ENCODE results near the gene PEX5. TPM values are rescaled to one million over a fixed set of nuclear protein-coding genes. Genes with fewer than 3 reads are reported as not detected.

Gene PEX5
- total and polyA plus RNA-seq, 8 donors: 15.7 to 49.0 (median 23.3) TPM

DNA sequence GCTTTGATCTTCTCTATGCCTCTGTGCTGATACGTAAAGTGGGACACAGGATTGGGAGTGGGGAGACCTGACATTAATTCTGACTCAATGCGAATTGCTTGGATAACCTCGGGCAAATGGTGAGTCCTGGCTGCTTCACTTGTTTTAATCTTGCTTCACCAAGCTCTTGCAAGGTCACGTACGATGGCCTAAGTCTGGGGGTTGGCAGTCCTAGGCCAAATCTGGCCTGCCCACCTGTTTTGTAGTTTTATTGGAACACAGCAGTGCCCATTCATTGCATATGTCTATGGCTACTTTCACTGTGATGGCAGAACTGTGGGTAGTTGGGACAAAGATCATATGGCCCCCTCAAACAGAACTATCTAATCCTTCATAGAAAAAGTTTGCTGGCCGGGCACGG, 45.9 kb upstream of the PEX5 start:
- Histone ChIP-seq H3K9me3 (no peaks in the 10 kb centered on the region), H3K27ac (no peak overlapping the region), H3K27me3 (no peaks in the 10 kb centered on the region), H3K4me1 (no peaks in the 10 kb centered on the region), H3K36me3 (peaks cover 0 to 78% (median 55%) of the 10 kb centered on the region in 4 donors), H3K4me3 (no peak overlapping the region)
- DNase-seq: no peak
- intact Hi-C loops (cut with DNase I; ENCODE audit: low total_unique reads): no loop called here
- WGBS, 5 donors: 88 to 96% (median 94%) methylated on average over 6 to 7 of the region's 7 CpGs
- TF ChIP-seq EP300 (IDR thresholded peaks at IDR 0.05): no peak
- TF ChIP-seq POLR2AphosphoS5 (IDR thresholded peaks at IDR 0.05): no peak
- TF ChIP-seq POLR2A (IDR thresholded peaks at IDR 0.05): no peak
- TF ChIP-seq, protein P1, sequence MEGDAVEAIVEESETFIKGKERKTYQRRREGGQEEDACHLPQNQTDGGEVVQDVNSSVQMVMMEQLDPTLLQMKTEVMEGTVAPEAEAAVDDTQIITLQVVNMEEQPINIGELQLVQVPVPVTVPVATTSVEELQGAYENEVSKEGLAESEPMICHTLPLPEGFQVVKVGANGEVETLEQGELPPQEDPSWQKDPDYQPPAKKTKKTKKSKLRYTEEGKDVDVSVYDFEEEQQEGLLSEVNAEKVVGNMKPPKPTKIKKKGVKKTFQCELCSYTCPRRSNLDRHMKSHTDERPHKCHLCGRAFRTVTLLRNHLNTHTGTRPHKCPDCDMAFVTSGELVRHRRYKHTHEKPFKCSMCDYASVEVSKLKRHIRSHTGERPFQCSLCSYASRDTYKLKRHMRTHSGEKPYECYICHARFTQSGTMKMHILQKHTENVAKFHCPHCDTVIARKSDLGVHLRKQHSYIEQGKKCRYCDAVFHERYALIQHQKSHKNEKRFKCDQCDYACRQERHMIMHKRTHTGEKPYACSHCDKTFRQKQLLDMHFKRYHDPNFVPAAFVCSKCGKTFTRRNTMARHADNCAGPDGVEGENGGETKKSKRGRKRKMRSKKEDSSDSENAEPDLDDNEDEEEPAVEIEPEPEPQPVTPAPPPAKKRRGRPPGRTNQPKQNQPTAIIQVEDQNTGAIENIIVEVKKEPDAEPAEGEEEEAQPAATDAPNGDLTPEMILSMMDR (IDR thresholded peaks at IDR 0.05): no peak

DNA sequence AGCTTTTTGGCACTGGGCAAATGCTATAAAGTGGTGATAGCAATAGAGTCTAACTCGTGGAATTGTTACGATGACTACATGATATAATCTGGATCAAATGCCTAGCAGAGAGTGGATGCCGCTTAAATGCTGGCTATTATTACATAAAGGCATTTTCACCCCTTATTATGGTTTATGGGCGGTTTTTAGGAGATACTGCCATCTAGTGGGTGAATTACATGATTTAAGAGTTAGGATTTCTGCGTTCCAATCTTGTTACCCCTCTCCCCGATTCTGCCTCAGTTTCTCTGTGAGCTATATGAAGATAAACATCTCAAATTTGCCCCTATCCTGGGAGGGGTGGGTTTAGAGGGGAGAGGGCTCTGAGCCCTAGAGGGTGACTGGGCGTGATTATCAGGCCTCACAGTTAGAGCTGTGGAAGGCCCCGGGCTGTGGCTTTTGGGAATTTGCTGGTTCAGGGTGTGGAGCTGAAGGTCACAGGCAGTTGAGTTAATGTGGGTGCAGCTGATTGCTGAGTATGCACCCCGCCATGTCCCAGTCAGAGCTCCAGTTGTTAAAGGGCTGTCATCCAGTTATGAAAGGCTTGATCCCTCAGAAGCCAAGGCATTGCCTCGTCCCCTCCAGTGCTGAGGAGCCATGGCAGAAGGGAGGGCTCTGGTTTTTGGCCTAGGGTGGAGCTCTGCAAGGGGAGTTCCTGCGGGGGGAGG, 44.9 kb upstream of the PEX5 start:
- Histone ChIP-seq H3K4me1 (no peaks in the 10 kb centered on the region), H3K27me3 (no peaks in the 10 kb centered on the region), H3K9me3 (no peaks in the 10 kb centered on the region), H3K27ac (no peak overlapping the region), H3K4me3 (no peak overlapping the region), H3K36me3 (peaks cover 0 to 80% (median 58%) of the 10 kb centered on the region in 4 donors)
- peak in 1 of 2 donors; percentile 52 for DNase-seq
- WGBS, 5 donors: 43 to 50% (median 43%) methylated on average over 11 of the region's 11 CpGs
- intact Hi-C loops (cut with DNase I; ENCODE audit: low total_unique reads): no loop called here
- TF ChIP-seq EP300 (IDR thresholded peaks at IDR 0.05) (no peak), POLR2AphosphoS5 (IDR thresholded peaks at IDR 0.05) (no peak), POLR2A (IDR thresholded peaks at IDR 0.05) (no peak)
- TF ChIP-seq, protein P1 (IDR thresholded peaks at IDR 0.05): peak in 3 of 7 experiments; percentile 9 to 35 (median 24)

DNA sequence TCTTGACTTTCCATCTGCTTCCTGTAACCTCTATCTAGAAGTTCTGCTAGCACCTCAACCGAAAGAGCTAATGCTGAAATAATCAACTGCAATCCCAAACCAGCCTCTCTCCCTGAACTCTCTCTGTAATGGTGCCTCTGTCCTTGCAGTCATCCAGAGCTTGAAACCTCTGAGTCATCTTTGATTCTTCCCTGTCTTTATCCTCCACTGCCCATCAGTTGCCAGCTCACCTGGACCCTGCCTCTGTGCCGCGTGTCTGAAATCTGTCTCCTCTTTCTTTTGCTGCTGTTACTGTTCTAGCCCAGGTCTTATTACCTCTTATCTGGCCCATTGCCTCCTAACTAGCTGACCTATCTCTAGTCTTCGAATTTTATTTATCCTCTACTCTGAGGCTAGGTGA, 43.8 kb upstream of the PEX5 start:
- DNase-seq: no peak
- TF ChIP-seq POLR2AphosphoS5 (IDR thresholded peaks at IDR 0.05) (no peak), POLR2A (IDR thresholded peaks at IDR 0.05) (no peak), EP300 (IDR thresholded peaks at IDR 0.05) (no peak)
- TF ChIP-seq, protein P1 (IDR thresholded peaks at IDR 0.05): no peak
- Histone ChIP-seq H3K9me3 (no peaks in the 10 kb centered on the region), H3K36me3 (peaks cover 0 to 87% (median 64%) of the 10 kb centered on the region in 4 donors), H3K4me1 (no peaks in the 10 kb centered on the region), H3K27me3 (no peaks in the 10 kb centered on the region), H3K4me3 (no peak overlapping the region), H3K27ac (no peak overlapping the region)
- intact Hi-C loops (cut with DNase I; ENCODE audit: low total_unique reads): no loop called here
- 63 to 87% (median 75%) methylated on average over 4 of the region's 4 CpGs for WGBS, 5 donors

DNA sequence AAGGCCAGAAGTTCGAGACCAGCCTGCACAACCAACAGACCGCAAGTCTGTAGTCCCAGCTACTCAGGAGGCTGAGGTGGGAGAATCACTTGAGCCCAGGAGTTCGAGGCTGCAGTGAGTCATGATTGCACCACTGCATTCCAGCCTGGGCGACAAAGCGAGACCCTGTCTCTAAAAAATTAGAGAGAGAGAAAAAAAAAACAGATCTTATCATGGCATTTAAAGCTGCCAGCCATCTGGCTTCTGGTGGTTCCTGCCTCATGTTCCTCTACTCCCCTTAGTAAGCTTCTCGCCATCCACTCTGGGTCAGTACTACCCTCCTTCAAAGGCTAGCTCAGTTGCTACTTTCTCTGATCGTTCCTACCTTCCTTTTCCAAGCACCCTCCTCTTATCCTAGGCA, 43.3 kb upstream of the PEX5 start:
- intact Hi-C loops (cut with DNase I; ENCODE audit: low total_unique reads): no loop called here
- no peak for TF ChIP-seq POLR2A (IDR thresholded peaks at IDR 0.05)
- TF ChIP-seq, protein P1 (IDR thresholded peaks at IDR 0.05): no peak
- TF ChIP-seq EP300 (IDR thresholded peaks at IDR 0.05): no peak
- TF ChIP-seq POLR2AphosphoS5 (IDR thresholded peaks at IDR 0.05): no peak
- WGBS, 5 donors: 93 to 97% (median 94%) methylated on average over 7 of the region's 7 CpGs
- peaks cover 5 to 87% (median 65%) of the 10 kb centered on the region in 4 donors for H3K36me3 ChIP-seq
- no peaks in the 10 kb centered on the region for H3K9me3 ChIP-seq
- H3K4me1 ChIP-seq: no peaks in the 10 kb centered on the region
- DNase-seq: no peak
- H3K4me3 ChIP-seq: no peak overlapping the region
- H3K27ac ChIP-seq: no peak overlapping the region
- no peaks in the 10 kb centered on the region for H3K27me3 ChIP-seq
